Spleen (tissue), 11 donors: ENCODE data around the gene ZNF699. TPM values are rescaled to one million over a fixed set of nuclear protein-coding genes. Genes with fewer than 3 reads are reported as not detected.

ENCODE experiments used
- DNase-seq: peaks from one replicate; pipeline ENCODE4 v3.0.0-alpha.2; 2020
- H3K27ac ChIP-seq, 8 donors: fragments of 200-600 bp; sonication (generic) in 7 of 8; 1 replicate in 4 of 8; 2 replicates in 4 of 8; pipeline versions ENCODE4 v1.5.0 to v1.8.0; 2016 to 2021; ENCODE audit warnings: inconsistent platforms in 4 of 8, mild to moderate bottlenecking in 4 of 8, moderate library complexity in 1 of 8
- H3K27me3 ChIP-seq, 7 donors: fragments of 200-600 bp; sonication (generic) in 6 of 7; replicated peaks in 1 of 7; 1 replicate in 4 of 7; 2 replicates in 3 of 7; pipeline versions ENCODE4 v1.5.0 to v1.8.0; 2016 to 2021; ENCODE audit warnings: inconsistent platforms in 3 of 7, mild to moderate bottlenecking in 1 of 7
- H3K36me3 ChIP-seq, 6 donors: fragments of 200-600 bp; sonication (generic) in 5 of 6; 1 replicate in 4 of 6; 2 replicates in 2 of 6; pipeline versions ENCODE4 v1.5.0 to v1.8.0; 2016 to 2021; ENCODE audit warnings: inconsistent platforms in 2 of 6
- H3K4me1 ChIP-seq, 6 donors: fragments of 200-600 bp; sonication (generic) in 5 of 6; 1 replicate in 3 of 6; 2 replicates in 3 of 6; pipeline versions ENCODE4 v1.5.0 to v1.8.0; 2016 to 2021; ENCODE audit warnings: inconsistent platforms in 3 of 6
- H3K4me3 ChIP-seq, 8 donors: fragments of 200-600 bp; sonication (generic) in 7 of 8; 1 replicate in 4 of 8; 2 replicates in 4 of 8; pipeline versions ENCODE4 v1.5.0 to v1.8.0; 2016 to 2021; ENCODE audit warnings: inconsistent platforms in 4 of 8, mild to moderate bottlenecking in 4 of 8, moderate library complexity in 2 of 8
- H3K9me3 ChIP-seq, 8 donors: fragments of 200-600 bp; sonication (generic) in 7 of 8; 1 replicate in 4 of 8; 2 replicates in 4 of 8; pipeline versions ENCODE4 v1.5.0 to v1.8.0; 2016 to 2021; ENCODE audit warnings: inconsistent platforms in 4 of 8
- POLR2A ChIP-seq, 3 donors: fragments of 450-650 bp; IDR thresholded peaks; one replicate each; pipeline ENCODE4 v1.5.1; 2017; ENCODE audit warnings: antibody characterized with exemption in 3 of 3, mild to moderate bottlenecking in 1 of 3
- POLR2AphosphoS5 ChIP-seq, 3 donors: sonication (generic); formaldehyde crosslinking; IDR thresholded peaks; one replicate each; pipeline ENCODE4 v1.5.1; 2017; ENCODE audit warnings: antibody characterized with exemption in 3 of 3
- WGBS, 5 donors: extraction: QIAGEN DNeasy Blood & Tissue Kit in 3 of 5; methylation state at CpG; one replicate each; pipeline versions ENCODE4 v1.1.5 to v1.1.7; 2013 to 2018; 5-methylcytosine and 5-hydroxymethylcytosine counted together
- intact Hi-C: fragments of 100-400 bp; cut with DNase I; formaldehyde crosslinking; loops from one replicate; pipeline ENCODE4 v1.15.0; 2023; ENCODE audit warnings: low total_unique reads
- polyA plus RNA-seq, 3 donors: library from polyadenylated mRNA; stranded (reverse); fragments of 200-250 nt; gene quantifications; one replicate each; pipeline ENCODE4 v1.2.1, GENCODE V29; 2013
- total RNA-seq, 7 donors: library from RNA; depleted of rRNA in 3 of 7; stranded (reverse); fragments of >200 nt in 3 of 7; fragmentation: NEBNext Ultra II Directional in 4 of 7; extraction: Animal tissue kit (Norgen Biotek cat#: 25700) in 4 of 7; gene quantifications; one replicate each; pipeline versions ENCODE4 v1.1.0 to v1.2.1, GENCODE V29; 2016 to 2021
- TF ChIP-seq, protein P1 (sequence below), 11 experiments: fragments of 200-600 bp in 7 of 11; fragments of 450-650 bp in 4 of 11; sonication (generic) in 4 of 11; IDR thresholded peaks in 8 of 11; conservative IDR thresholded peaks in 3 of 11; 1 replicate in 7 of 11; 2 replicates in 4 of 11; pipeline versions ENCODE4 v1.4.0 to v1.8.0; 2016 to 2021; ENCODE audit warnings: antibody characterized with exemption in 11 of 11, inconsistent platforms in 4 of 11, mild to moderate bottlenecking in 1 of 11
- donor health status: healthy with polysubstance abuse.
- donor health status: DM: no; HTN: no; CAD: no; lungs with moderate emphysema.
- donor health status: DM: no; HTN: no; CAD: no.
- donor health status: Bipolar disorder and iron deficiency.
- donor health status: healthy.
- donor health status: DM: no; HTN: no; CAD: no.
- donor health status: DM: yes; HTN: yes; CAD: no.

The ZNF699 gene
- total and polyA plus RNA-seq, 10 donors, result 0.67 to 16.2 (median 9.9) TPM

GRCh38 chr19:9348671-9349070 is 39.0 kb upstream of the ZNF699 start:
- Histone ChIP-seq H3K36me3 (peaks cover 5 to 90% (median 15%) of the 10 kb centered on the region in 6 donors), H3K4me1 (no peaks in the 10 kb centered on the region), H3K27ac (no peak overlapping the region), H3K4me3 (no peak overlapping the region), H3K9me3 (peaks cover 53 to 100% (median 100%) of the 10 kb centered on the region in 8 donors), H3K27me3 (no peaks in the 10 kb centered on the region)
- intact Hi-C loops, result no loop called here
- 94 to 98% (median 97%) methylated on average over 22 of the region's 22 CpGs for WGBS, 5 donors
- no peak for DNase-seq
- TF ChIP-seq POLR2A (IDR thresholded peaks at IDR 0.05), result no peak
- TF ChIP-seq, protein P1, sequence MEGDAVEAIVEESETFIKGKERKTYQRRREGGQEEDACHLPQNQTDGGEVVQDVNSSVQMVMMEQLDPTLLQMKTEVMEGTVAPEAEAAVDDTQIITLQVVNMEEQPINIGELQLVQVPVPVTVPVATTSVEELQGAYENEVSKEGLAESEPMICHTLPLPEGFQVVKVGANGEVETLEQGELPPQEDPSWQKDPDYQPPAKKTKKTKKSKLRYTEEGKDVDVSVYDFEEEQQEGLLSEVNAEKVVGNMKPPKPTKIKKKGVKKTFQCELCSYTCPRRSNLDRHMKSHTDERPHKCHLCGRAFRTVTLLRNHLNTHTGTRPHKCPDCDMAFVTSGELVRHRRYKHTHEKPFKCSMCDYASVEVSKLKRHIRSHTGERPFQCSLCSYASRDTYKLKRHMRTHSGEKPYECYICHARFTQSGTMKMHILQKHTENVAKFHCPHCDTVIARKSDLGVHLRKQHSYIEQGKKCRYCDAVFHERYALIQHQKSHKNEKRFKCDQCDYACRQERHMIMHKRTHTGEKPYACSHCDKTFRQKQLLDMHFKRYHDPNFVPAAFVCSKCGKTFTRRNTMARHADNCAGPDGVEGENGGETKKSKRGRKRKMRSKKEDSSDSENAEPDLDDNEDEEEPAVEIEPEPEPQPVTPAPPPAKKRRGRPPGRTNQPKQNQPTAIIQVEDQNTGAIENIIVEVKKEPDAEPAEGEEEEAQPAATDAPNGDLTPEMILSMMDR (IDR thresholded peaks at IDR 0.05 in 8 of 11, conservative IDR thresholded peaks at IDR 0.05 in 3 of 11), result no peak
- no peak for TF ChIP-seq POLR2AphosphoS5 (IDR thresholded peaks at IDR 0.05)

DNA sequence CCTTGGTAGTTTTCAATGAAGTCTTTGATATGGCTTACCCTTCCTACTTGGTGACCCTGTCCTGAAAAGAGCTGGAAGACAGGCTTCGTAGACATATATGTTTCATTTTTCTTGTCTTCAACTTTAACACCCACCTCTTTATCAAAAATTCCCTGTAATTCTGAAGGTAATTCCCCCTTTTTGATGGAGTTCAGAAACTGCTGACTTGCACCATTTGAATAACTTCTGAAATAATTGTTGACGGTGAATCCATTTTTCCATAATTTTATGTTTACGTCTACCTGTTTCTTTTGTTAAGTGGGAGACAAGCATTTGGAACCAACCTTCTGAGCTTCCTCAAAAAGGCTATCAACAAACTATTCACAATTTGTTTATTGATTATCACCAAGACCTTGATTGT is 38.6 kb upstream of the ZNF699 start:
- Histone ChIP-seq H3K27ac (no peak overlapping the region), H3K36me3 (peaks cover 6 to 90% (median 19%) of the 10 kb centered on the region in 6 donors), H3K27me3 (no peaks in the 10 kb centered on the region), H3K9me3 (peaks cover 57 to 100% (median 100%) of the 10 kb centered on the region in 8 donors), H3K4me3 (no peak overlapping the region), H3K4me1 (no peaks in the 10 kb centered on the region)
- intact Hi-C loops, result no loop called here
- no peak for TF ChIP-seq POLR2AphosphoS5 (IDR thresholded peaks at IDR 0.05)
- TF ChIP-seq, protein P1 (IDR thresholded peaks at IDR 0.05 in 8 of 11, conservative IDR thresholded peaks at IDR 0.05 in 3 of 11), result no peak
- no peak for TF ChIP-seq POLR2A (IDR thresholded peaks at IDR 0.05)
- no peak for DNase-seq
- 95 to 100% (median 97%) methylated on average over 3 of the region's 3 CpGs for WGBS, 5 donors

DNA sequence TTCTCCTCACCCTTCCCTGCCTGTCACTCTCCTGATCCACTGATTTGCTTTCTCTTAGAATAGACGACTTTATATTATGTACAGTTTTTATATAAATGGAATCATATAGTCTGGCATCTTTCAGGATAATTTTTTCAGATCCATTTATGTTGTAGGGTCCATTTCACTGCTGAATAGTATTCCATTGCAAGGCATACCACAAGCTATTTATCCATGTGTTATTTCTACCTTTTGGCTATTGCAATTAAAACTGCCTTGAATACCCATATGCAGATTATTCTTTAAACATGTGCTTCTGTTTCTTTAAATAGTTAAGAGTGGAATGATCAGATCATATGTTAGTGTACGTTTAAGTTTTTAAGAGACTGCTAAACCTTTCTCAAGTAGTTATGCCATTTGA is 35.4 kb upstream of the ZNF699 start:
- H3K4me3 ChIP-seq, result no peak overlapping the region
- H3K27me3 ChIP-seq, result no peaks in the 10 kb centered on the region
- H3K4me1 ChIP-seq, result no peaks in the 10 kb centered on the region
- intact Hi-C loops, result no loop called here
- 88 to 98% (median 94%) methylated on average over 2 of the region's 2 CpGs for WGBS, 5 donors
- H3K9me3 ChIP-seq, result peaks cover 68 to 100% (median 100%) of the 10 kb centered on the region in 8 donors
- H3K36me3 ChIP-seq, result peaks cover 26 to 91% (median 52%) of the 10 kb centered on the region in 6 donors
- no peak overlapping the region for H3K27ac ChIP-seq
- DNase-seq, result no peak
- TF ChIP-seq POLR2A (IDR thresholded peaks at IDR 0.05) (no peak), POLR2AphosphoS5 (IDR thresholded peaks at IDR 0.05) (no peak)
- TF ChIP-seq, protein P1 (IDR thresholded peaks at IDR 0.05 in 8 of 11, conservative IDR thresholded peaks at IDR 0.05 in 3 of 11), result no peak

DNA sequence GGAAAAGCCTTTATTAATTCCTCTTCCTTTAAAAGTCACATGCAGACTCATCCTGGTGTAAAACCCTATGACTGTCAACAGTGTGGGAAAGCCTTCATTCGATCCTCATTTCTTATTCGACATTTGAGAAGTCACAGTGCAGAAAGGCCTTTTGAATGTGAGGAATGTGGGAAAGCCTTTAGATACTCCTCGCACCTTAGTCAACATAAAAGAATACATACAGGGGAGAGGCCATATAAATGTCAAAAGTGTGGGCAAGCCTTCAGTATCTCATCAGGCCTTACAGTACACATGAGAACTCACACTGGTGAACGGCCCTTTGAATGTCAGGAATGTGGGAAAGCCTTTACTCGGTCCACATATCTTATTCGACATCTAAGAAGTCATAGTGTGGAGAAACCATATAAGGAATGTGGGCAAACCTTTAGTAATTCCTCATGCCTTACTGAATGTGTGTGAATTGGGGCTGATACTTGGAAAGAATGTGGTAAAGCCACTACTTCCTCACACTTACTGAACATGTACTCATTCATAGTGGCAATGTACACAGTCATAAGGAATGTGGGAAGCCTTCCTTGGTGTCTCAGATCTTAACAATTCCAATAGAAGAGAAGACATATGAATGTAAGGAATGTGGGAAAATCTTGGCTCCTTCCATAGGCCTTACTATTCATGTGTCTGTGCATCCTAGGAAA is 33.1 kb upstream of the ZNF699 start:
- H3K27me3 ChIP-seq, result no peaks in the 10 kb centered on the region
- no peak for TF ChIP-seq POLR2AphosphoS5 (IDR thresholded peaks at IDR 0.05)
- TF ChIP-seq POLR2A (IDR thresholded peaks at IDR 0.05), result no peak
- TF ChIP-seq, protein P1 (IDR thresholded peaks at IDR 0.05 in 8 of 11, conservative IDR thresholded peaks at IDR 0.05 in 3 of 11), result no peak
- peak overlapping the region in 1 of 8 donors; percentile 20 for H3K4me3 ChIP-seq
- no peak for DNase-seq
- H3K27ac ChIP-seq, result no peak overlapping the region
- H3K9me3 ChIP-seq, result peaks cover 69 to 100% (median 100%) of the 10 kb centered on the region in 8 donors
- WGBS, 5 donors, result 94 to 99% (median 97%) methylated on average over 6 of the region's 6 CpGs
- intact Hi-C loops, result no loop called here
- peaks cover 35 to 97% (median 71%) of the 10 kb centered on the region in 6 donors for H3K36me3 ChIP-seq
- H3K4me1 ChIP-seq, result no peaks in the 10 kb centered on the region
